Effector memory CD4-positive, alpha-beta T cell (primary cell): ENCODE data around the gene HMGB2.

Source experiments
- DNase-seq, 3 donors: peaks; one replicate each; pipeline ENCODE4 v3.0.0-alpha.2; 2020
- H3K27ac ChIP-seq: 2 replicates; pipeline ENCODE4 v1.7.0; 2013; ENCODE audit warnings: mild to moderate bottlenecking, low read length, moderate library complexity; ENCODE audit not compliant: insufficient read depth, poor library complexity, severe bottlenecking
- H3K27me3 ChIP-seq: replicated peaks from 2 replicates; pipeline ENCODE4 v1.7.0; 2013; ENCODE audit warnings: mild to moderate bottlenecking, low read length; ENCODE audit not compliant: insufficient read depth, control insufficient read depth, poor library complexity, severe bottlenecking
- H3K36me3 ChIP-seq: 2 replicates; pipeline ENCODE4 v1.7.0; 2013; ENCODE audit warnings: mild to moderate bottlenecking, low read length, moderate library complexity; ENCODE audit not compliant: control insufficient read depth, insufficient read depth
- H3K4me1 ChIP-seq: 2 replicates; pipeline ENCODE4 v1.7.0; 2013; ENCODE audit warnings: low read length, mild to moderate bottlenecking; ENCODE audit not compliant: control insufficient read depth, insufficient read depth, poor library complexity, severe bottlenecking
- H3K4me3 ChIP-seq: 2 replicates; pipeline ENCODE4 v1.7.0; 2013; ENCODE audit warnings: low read length, low read depth, mild to moderate bottlenecking; ENCODE audit not compliant: insufficient read depth, poor library complexity, severe bottlenecking
- H3K9me3 ChIP-seq: 2 replicates; pipeline ENCODE4 v1.7.0; 2013; ENCODE audit warnings: mild to moderate bottlenecking, low read length, moderate library complexity; ENCODE audit not compliant: control insufficient read depth
- total RNA-seq, 3 donors: gene quantifications; one replicate each; lab custom pipeline; 2026; lab: John Stamatoyannopoulos, UW

The HMGB2 gene
- 135 to 213 (median 172) reads per million in 3 donors for total RNA-seq

- Histone ChIP-seq H3K9me3 (no peaks in the 10 kb centered on the region), H3K4me1 (peaks cover 6% of the 10 kb centered on the region), H3K27me3 (no peaks in the 10 kb centered on the region), H3K4me3 (peak within 1 kb of the TSS; percentile 98), H3K36me3 (no peaks in the 10 kb centered on the region), H3K27ac (peak within 1 kb of the TSS; percentile 88)
- peak; percentile 99 to 100 (median 100) for DNase-seq
Measured at GRCh38 chr4:173334085-173334890, at the start of gene HMGB2. TSS of gene HMGB2 (minus strand) at chr4:173334358. CDS start at chr4:173333649, 709 bp downstream.

GRCh38 chr4:173382349-173382748 lies 48.2 kb upstream of the HMGB2 start:
- Histone ChIP-seq H3K4me3 (no peak overlapping the region), H3K36me3 (no peaks in the 10 kb centered on the region), H3K27me3 (no peaks in the 10 kb centered on the region), H3K9me3 (no peaks in the 10 kb centered on the region), H3K27ac (no peak overlapping the region), H3K4me1 (no peaks in the 10 kb centered on the region)
- no peak for DNase-seq

- Histone ChIP-seq H3K27me3 (no peaks in the 10 kb centered on the region), H3K4me1 (no peaks in the 10 kb centered on the region), H3K36me3 (no peaks in the 10 kb centered on the region), H3K9me3 (no peaks in the 10 kb centered on the region), H3K4me3 (no peak overlapping the region), H3K27ac (no peak overlapping the region)
- no peak for DNase-seq
Measured at GRCh38 chr4:173381610-173382009, 47.5 kb upstream of the HMGB2 start.

- Histone ChIP-seq H3K27me3 (no peaks in the 10 kb centered on the region), H3K4me1 (no peaks in the 10 kb centered on the region), H3K4me3 (no peak overlapping the region), H3K36me3 (no peaks in the 10 kb centered on the region), H3K27ac (no peak overlapping the region), H3K9me3 (no peaks in the 10 kb centered on the region)
- no peak for DNase-seq
Measured at GRCh38 chr4:173380987-173381386, 46.8 kb upstream of the HMGB2 start.

GRCh38 chr4:173379929-173380328 lies 45.8 kb upstream of the HMGB2 start:
- Histone ChIP-seq H3K9me3 (no peaks in the 10 kb centered on the region), H3K4me3 (no peak overlapping the region), H3K27me3 (no peaks in the 10 kb centered on the region), H3K27ac (no peak overlapping the region), H3K36me3 (no peaks in the 10 kb centered on the region), H3K4me1 (no peaks in the 10 kb centered on the region)
- no peak for DNase-seq

GRCh38 chr4:173374588-173374987 lies 40.4 kb upstream of the HMGB2 start:
- Histone ChIP-seq H3K4me3 (no peak overlapping the region), H3K9me3 (no peaks in the 10 kb centered on the region), H3K4me1 (peaks cover 6% of the 10 kb centered on the region), H3K27ac (no peak overlapping the region), H3K36me3 (no peaks in the 10 kb centered on the region), H3K27me3 (no peaks in the 10 kb centered on the region)
- DNase-seq: no peak

GRCh38 chr4:173371292-173372192 lies 37.4 kb upstream of the HMGB2 start:
- peak; percentile 38 to 51 (median 43) for DNase-seq
- no peaks in the 10 kb centered on the region for H3K27me3 ChIP-seq

GRCh38 chr4:173370477-173371291 lies 36.5 kb upstream of the HMGB2 start, which contains the start of gene SAP30:
TSS of gene SAP30 (plus strand) at chr4:173370954. CDS start at chr4:173371183, 229 bp downstream.
- Histone ChIP-seq H3K27me3 (no peaks in the 10 kb centered on the region), H3K9me3 (no peaks in the 10 kb centered on the region), H3K4me3 (peak within 1 kb of the TSS; percentile 82), H3K4me1 (peaks cover 9% of the 10 kb centered on the region), H3K27ac (peak within 1 kb of the TSS; percentile 75), H3K36me3 (no peaks in the 10 kb centered on the region)
- DNase-seq: peak; percentile 94 to 97 (median 96)

More at GRCh38 chr4:173371292-173372192, 37.4 kb upstream of the HMGB2 start:
- peak overlapping the region; percentile 75 for H3K27ac ChIP-seq
- peak overlapping the region; percentile 82 for H3K4me3 ChIP-seq
- peaks cover 6% of the 10 kb centered on the region for H3K4me1 ChIP-seq
- H3K9me3 ChIP-seq: no peaks in the 10 kb centered on the region
- H3K36me3 ChIP-seq: no peaks in the 10 kb centered on the region

- Histone ChIP-seq H3K27ac (peak overlapping the region; percentile 75), H3K27me3 (no peaks in the 10 kb centered on the region), H3K4me3 (peak overlapping the region; percentile 82), H3K4me1 (peaks cover 12% of the 10 kb centered on the region), H3K9me3 (no peaks in the 10 kb centered on the region), H3K36me3 (no peaks in the 10 kb centered on the region)
- DNase-seq: peak; percentile 36 to 61 (median 53)
Measured at GRCh38 chr4:173370130-173370476, 35.9 kb upstream of the HMGB2 start.
